Left ventricle myocardium inferior (tissue), 1 donor: ENCODE results near the gene IBA57. TPM values are rescaled to one million over a fixed set of nuclear protein-coding genes. Genes with fewer than 3 reads are reported as not detected.

Source experiments
- DNase-seq: peaks from one replicate; pipeline ENCODE4 v3.0.0-alpha.2; 2020
- H3K27ac ChIP-seq: fragments of 200-600 bp; replicated peaks from 2 replicates; pipeline ENCODE4 v1.8.0; 2021
- H3K27me3 ChIP-seq: fragments of 200-600 bp; 2 replicates; pipeline ENCODE4 v1.8.0; 2021; ENCODE audit warnings: low read depth
- H3K36me3 ChIP-seq: fragments of 200-600 bp; 2 replicates; pipeline ENCODE4 v1.8.0; 2021
- H3K4me1 ChIP-seq: fragments of 200-600 bp; 2 replicates; pipeline ENCODE4 v1.8.0; 2021
- H3K4me3 ChIP-seq: fragments of 200-600 bp; 2 replicates; pipeline ENCODE4 v1.8.0; 2021; ENCODE audit warnings: mild to moderate bottlenecking, moderate library complexity
- H3K9me3 ChIP-seq: fragments of 200-600 bp; replicated peaks from 2 replicates; pipeline ENCODE4 v1.8.0; 2021
- intact Hi-C: fragments of 100-400 bp; cut with micrococcal nuclease; formaldehyde crosslinking; loops from one replicate; pipeline ENCODE4 v1.11.0; 2022
- long read RNA-seq: library from polyadenylated mRNA; unstranded; transcript quantifications from one replicate; pipeline ENCODE4 v2.0.0, GENCODE V29; 2021
- total RNA-seq: library from RNA; stranded (reverse); fragmentation: NEBNext Ultra II Directional; extraction: Animal tissue kit (Norgen Biotek cat#: 25700); gene quantifications from one replicate; pipeline ENCODE4 v1.2.1, GENCODE V29; 2021
- TF ChIP-seq, protein P1 (sequence below): fragments of 200-600 bp; IDR thresholded peaks from 2 replicates; pipeline ENCODE4 v1.8.0; 2021; ENCODE audit warnings: antibody characterized with exemption, mild to moderate bottlenecking, borderline replicate concordance
- donor health status: DM: no; HTN: yes; CAD: no; lungs with severe emphysema.

Gene IBA57
- total RNA-seq = 15.0 TPM
- long read RNA-seq, full-length matches to known transcripts = 18 of 27 reads
- long read RNA-seq, partial matches to known transcripts = 1 of 27 reads
- long read RNA-seq, other reads (novel, unspliced or antisense) = 8 of 27 reads

- peaks cover 58% of the 10 kb centered on the region for H3K4me1 ChIP-seq
- no peaks in the 10 kb centered on the region for H3K36me3 ChIP-seq
- peaks cover 2% of the 10 kb centered on the region for H3K27me3 ChIP-seq
- peak within 1 kb of the TSS; percentile 78 for H3K4me3 ChIP-seq
- intact Hi-C loops = no loop called here
- DNase-seq = peak; percentile 100
- peak within 1 kb of the TSS; percentile 98 for H3K27ac ChIP-seq
- TF ChIP-seq, protein P1, sequence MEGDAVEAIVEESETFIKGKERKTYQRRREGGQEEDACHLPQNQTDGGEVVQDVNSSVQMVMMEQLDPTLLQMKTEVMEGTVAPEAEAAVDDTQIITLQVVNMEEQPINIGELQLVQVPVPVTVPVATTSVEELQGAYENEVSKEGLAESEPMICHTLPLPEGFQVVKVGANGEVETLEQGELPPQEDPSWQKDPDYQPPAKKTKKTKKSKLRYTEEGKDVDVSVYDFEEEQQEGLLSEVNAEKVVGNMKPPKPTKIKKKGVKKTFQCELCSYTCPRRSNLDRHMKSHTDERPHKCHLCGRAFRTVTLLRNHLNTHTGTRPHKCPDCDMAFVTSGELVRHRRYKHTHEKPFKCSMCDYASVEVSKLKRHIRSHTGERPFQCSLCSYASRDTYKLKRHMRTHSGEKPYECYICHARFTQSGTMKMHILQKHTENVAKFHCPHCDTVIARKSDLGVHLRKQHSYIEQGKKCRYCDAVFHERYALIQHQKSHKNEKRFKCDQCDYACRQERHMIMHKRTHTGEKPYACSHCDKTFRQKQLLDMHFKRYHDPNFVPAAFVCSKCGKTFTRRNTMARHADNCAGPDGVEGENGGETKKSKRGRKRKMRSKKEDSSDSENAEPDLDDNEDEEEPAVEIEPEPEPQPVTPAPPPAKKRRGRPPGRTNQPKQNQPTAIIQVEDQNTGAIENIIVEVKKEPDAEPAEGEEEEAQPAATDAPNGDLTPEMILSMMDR = peak; percentile 91
- no peaks in the 10 kb centered on the region for H3K9me3 ChIP-seq
Observed at GRCh38 chr1:228165372-228166169, at the start of gene IBA57. Gene IBA57 (plus strand): TSS chr1:228165804. CDS start chr1:228165817, 13 bp downstream.

- H3K4me1 ChIP-seq = no peaks in the 10 kb centered on the region
- intact Hi-C loops = no loop called here
- H3K27ac ChIP-seq = no peak overlapping the region
- H3K9me3 ChIP-seq = no peaks in the 10 kb centered on the region
- no peak for DNase-seq
- H3K4me3 ChIP-seq = no peak overlapping the region
- TF ChIP-seq, protein P1 = no peak
- no peaks in the 10 kb centered on the region for H3K27me3 ChIP-seq
- H3K36me3 ChIP-seq = no peaks in the 10 kb centered on the region
Observed at GRCh38 chr1:228117335-228117734, 48.3 kb upstream of the IBA57 start.

DNA sequence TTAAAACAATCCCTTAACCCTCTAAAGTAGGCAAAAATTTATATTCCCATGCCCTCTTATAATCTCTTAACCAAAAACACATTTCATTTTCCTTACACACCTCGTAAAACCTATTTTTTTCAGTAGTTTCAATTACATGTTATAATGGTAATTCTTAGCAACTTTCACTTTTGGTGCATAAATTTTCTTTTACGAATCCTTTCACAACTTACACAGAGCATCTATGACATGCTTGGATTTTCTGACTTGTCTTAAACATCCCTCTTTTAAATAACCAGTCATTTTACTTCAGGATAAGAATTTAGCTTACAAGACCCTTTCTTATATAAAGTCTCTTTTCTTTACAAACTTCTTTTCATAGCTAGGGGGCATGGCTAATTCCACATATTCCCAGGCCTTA lies 47.6 kb upstream of the IBA57 start:
- DNase-seq = no peak
- no peaks in the 10 kb centered on the region for H3K27me3 ChIP-seq
- TF ChIP-seq, protein P1 = no peak
- H3K4me1 ChIP-seq = no peaks in the 10 kb centered on the region
- intact Hi-C loops = no loop called here
- H3K4me3 ChIP-seq = no peak overlapping the region
- H3K9me3 ChIP-seq = no peaks in the 10 kb centered on the region
- no peak overlapping the region for H3K27ac ChIP-seq
- no peaks in the 10 kb centered on the region for H3K36me3 ChIP-seq

DNA sequence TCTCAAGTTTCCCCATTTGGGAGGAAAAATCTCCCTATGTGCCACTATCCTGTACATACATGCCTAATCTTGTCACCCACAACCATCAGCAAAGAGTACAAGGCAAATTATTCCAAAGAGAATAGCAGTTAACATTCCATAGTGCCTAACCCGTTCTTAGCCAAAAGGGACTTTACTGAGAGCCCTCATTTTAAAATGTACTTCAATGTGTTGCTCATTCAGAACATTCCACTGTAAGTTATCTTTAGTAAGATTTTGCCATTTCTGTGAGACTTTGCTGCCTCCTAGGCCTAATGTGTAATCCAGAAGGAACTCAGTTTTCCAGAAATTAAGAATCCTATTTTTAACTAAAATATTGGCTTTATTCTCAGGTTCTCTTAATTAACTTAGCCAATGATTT lies 45.3 kb upstream of the IBA57 start:
- DNase-seq = no peak
- no peaks in the 10 kb centered on the region for H3K27me3 ChIP-seq
- no peak overlapping the region for H3K27ac ChIP-seq
- no peak overlapping the region for H3K4me3 ChIP-seq
- no peaks in the 10 kb centered on the region for H3K4me1 ChIP-seq
- H3K9me3 ChIP-seq = no peaks in the 10 kb centered on the region
- no peaks in the 10 kb centered on the region for H3K36me3 ChIP-seq
- intact Hi-C loops = no loop called here
- TF ChIP-seq, protein P1 = no peak

- Histone ChIP-seq H3K27ac (no peak overlapping the region), H3K4me3 (no peak overlapping the region), H3K27me3 (no peaks in the 10 kb centered on the region), H3K4me1 (no peaks in the 10 kb centered on the region), H3K36me3 (no peaks in the 10 kb centered on the region), H3K9me3 (no peaks in the 10 kb centered on the region)
- TF ChIP-seq, protein P1 = no peak
- intact Hi-C loops = no loop called here
- no peak for DNase-seq
Observed at GRCh38 chr1:228120857-228121489, 44.6 kb upstream of the IBA57 start.
